B cell (primary cell): Measurements from ENCODE around the gene SETBP1. TPM values are rescaled to one million over a fixed set of nuclear protein-coding genes. Genes with fewer than 3 reads are reported as not detected.
A peak's percentile ranks its signal among the peaks of the same experiment; 100 is the strongest.

ENCODE experiments used
- ATAC-seq: fragments of 200-7000 bp; cut with Tn5 transposase; one replicate; pipeline ENCODE4 v1.10.0; 2021; ENCODE audit warnings: low read depth, mild to moderate bottlenecking, moderate number of reproducible peaks, moderate library complexity
- CTCF ChIA-PET: fragments of 350-600 bp; sonication (Branson Sonifier 250); formaldehyde crosslinking; loops from one replicate; lab custom pipeline; 2021; ENCODE audit warnings: antibody characterized with exemption, inconsistent platforms; lab: Charles Lee
- POLR2A ChIA-PET: fragments of 350-600 bp; sonication (Branson Sonifier 250); formaldehyde crosslinking; loops from one replicate; lab custom pipeline; 2021; ENCODE audit warnings: antibody characterized with exemption; lab: Charles Lee
- DNase-seq: peaks from one replicate; pipeline ENCODE4 v3.0.0; 2013
- H2AFZ ChIP-seq: 2 replicates; pipeline ENCODE4 v1.6.1; 2012; ENCODE audit warnings: mild to moderate bottlenecking, low read depth, low read length; ENCODE audit not compliant: insufficient read depth, poor library complexity, severe bottlenecking
- H3K27ac ChIP-seq, 2 donors: 1 replicate in 1 of 2; 2 replicates in 1 of 2; pipeline ENCODE4 v1.5.1; 2012 to 2013; ENCODE audit warnings: low read length in 2 of 2, mild to moderate bottlenecking in 2 of 2, moderate library complexity in 1 of 2
- H3K27me3 ChIP-seq, 4 experiments: fragments of 200-600 bp in 1 of 4; sonication (generic) in 1 of 4; replicated peaks in 1 of 4; 1 replicate in 2 of 4; 2 replicates in 2 of 4; pipeline versions ENCODE4 v1.6.1 to v1.7.0; 2013 to 2016; ENCODE audit warnings: low read length in 3 of 4, mild to moderate bottlenecking in 2 of 4, mixed read lengths in 1 of 4, moderate library complexity in 1 of 4; ENCODE audit not compliant: insufficient read depth in 4 of 4, control insufficient read depth in 3 of 4; ENCODE audit errors: control extremely low read depth in 1 of 4
- H3K36me3 ChIP-seq, 2 experiments: replicated peaks in 1 of 2; 1 replicate in 1 of 2; 2 replicates in 1 of 2; pipeline versions ENCODE4 v1.6.1 to v1.7.1; 2013; ENCODE audit warnings: low read length in 1 of 2; ENCODE audit not compliant: insufficient read depth in 2 of 2, control insufficient read depth in 1 of 2; ENCODE audit errors: control extremely low read depth in 1 of 2, extremely low read depth in 1 of 2
- H3K4me1 ChIP-seq, 2 donors: fragments of 200-600 bp in 1 of 2; sonication (generic) in 1 of 2; 1 replicate in 1 of 2; 2 replicates in 1 of 2; pipeline versions ENCODE4 v1.5.1 to v1.6.1; 2013 to 2017; ENCODE audit warnings: low read length in 2 of 2; ENCODE audit not compliant: control insufficient read depth in 2 of 2, insufficient read depth in 2 of 2
- H3K4me2 ChIP-seq: replicated peaks from 2 replicates; pipeline ENCODE3; 2012; ENCODE audit warnings: mild to moderate bottlenecking, low read depth, low read length; ENCODE audit not compliant: poor library complexity, severe bottlenecking
- H3K4me3 ChIP-seq, 5 experiments: fragments of 200-600 bp in 1 of 5; sonication (generic) in 1 of 5; 1 replicate in 3 of 5; 2 replicates in 2 of 5; pipeline versions ENCODE4 v1.5.1 to v1.7.0; 2011 to 2016; ENCODE audit warnings: low read length in 4 of 5, mild to moderate bottlenecking in 4 of 5, low read depth in 2 of 5, control low read depth in 1 of 5, moderate library complexity in 1 of 5; ENCODE audit not compliant: insufficient read depth in 1 of 5; ENCODE audit errors: control extremely low read depth in 1 of 5, extremely low read depth in 1 of 5
- H3K79me2 ChIP-seq: fragments of 200-600 bp; sonication (generic); one replicate; pipeline ENCODE4 v1.6.0; 2016; ENCODE audit warnings: low read length; ENCODE audit not compliant: control insufficient read depth, insufficient read depth
- H3K9ac ChIP-seq: fragments of 200-600 bp; sonication (generic); 2 replicates; pipeline ENCODE4 v1.6.1; 2017; ENCODE audit warnings: mild to moderate bottlenecking, low read length, moderate library complexity
- H3K9me3 ChIP-seq, 3 donors: one replicate each; pipeline versions ENCODE4 v1.6.1 to v1.7.1; 2013; ENCODE audit warnings: low read length in 2 of 3; ENCODE audit not compliant: control insufficient read depth in 2 of 3, insufficient read depth in 1 of 3; ENCODE audit errors: control extremely low read depth in 1 of 3
- H4K20me1 ChIP-seq: 2 replicates; pipeline ENCODE4 v1.6.0; 2012; ENCODE audit warnings: mild to moderate bottlenecking, low read length; ENCODE audit not compliant: insufficient read depth, control insufficient read depth, poor library complexity, severe bottlenecking
- H3K27ac Mint-ChIP-seq: one replicate; pipeline ENCODE4 v1.8.0; 2021; ENCODE audit warnings: mixed read lengths
- H3K27me3 Mint-ChIP-seq: one replicate; pipeline ENCODE4 v1.8.0; 2021; ENCODE audit warnings: mixed read lengths
- H3K4me1 Mint-ChIP-seq: one replicate; pipeline ENCODE4 v1.8.0; 2021; ENCODE audit warnings: mixed read lengths
- H3K4me3 Mint-ChIP-seq: one replicate; pipeline ENCODE4 v1.8.0; 2021; ENCODE audit warnings: mixed read lengths
- H3K9me3 Mint-ChIP-seq: one replicate; pipeline ENCODE4 v1.8.0; 2022; ENCODE audit warnings: mixed read lengths; ENCODE audit not compliant: insufficient read depth
- EZH2 ChIP-seq: IDR thresholded peaks from 2 replicates; pipeline ENCODE4 v1.6.1; 2012; ENCODE audit warnings: borderline replicate concordance, low read depth, mild to moderate bottlenecking, moderate library complexity, low read length; ENCODE audit not compliant: insufficient read depth, poor library complexity, severe bottlenecking
- WGBS: methylation state at CpG from one replicate; pipeline ENCODE4 v1.1.5; 2013; ENCODE audit warnings: missing lambda C conversion rate; ENCODE audit not compliant: insufficient coverage; 5-methylcytosine and 5-hydroxymethylcytosine counted together
- intact Hi-C: fragments of 100-400 bp; cut with micrococcal nuclease; formaldehyde crosslinking; loops from one replicate; pipeline ENCODE4 v1.10.0; 2022
- polyA plus RNA-seq: library from polyadenylated mRNA; depleted of rRNA; stranded (reverse); fragments of >200 nt; gene quantifications from 2 replicates; pipeline ENCODE4 v1.2.3, GENCODE V29; 2012
- total RNA-seq, 2 donors: library from RNA; stranded (reverse); fragments of 120-200 nt in 1 of 2; gene quantifications; 1 replicate in 1 of 2; 2 replicates in 1 of 2; pipeline versions ENCODE4 v1.2.3 to v1.2.4, GENCODE V29; 2013 to 2022
- TF ChIP-seq, protein P1 (sequence below): fragments of 200-600 bp; IDR thresholded peaks from one replicate; pipeline ENCODE4 v1.8.0; 2022; ENCODE audit warnings: antibody characterized with exemption, mild to moderate bottlenecking

SETBP1 gene
- total and polyA plus RNA-seq, 2 donors (not counting 1 experiment from before 2014, with no cell fraction given) = 15.1 to 129 TPM

DNA sequence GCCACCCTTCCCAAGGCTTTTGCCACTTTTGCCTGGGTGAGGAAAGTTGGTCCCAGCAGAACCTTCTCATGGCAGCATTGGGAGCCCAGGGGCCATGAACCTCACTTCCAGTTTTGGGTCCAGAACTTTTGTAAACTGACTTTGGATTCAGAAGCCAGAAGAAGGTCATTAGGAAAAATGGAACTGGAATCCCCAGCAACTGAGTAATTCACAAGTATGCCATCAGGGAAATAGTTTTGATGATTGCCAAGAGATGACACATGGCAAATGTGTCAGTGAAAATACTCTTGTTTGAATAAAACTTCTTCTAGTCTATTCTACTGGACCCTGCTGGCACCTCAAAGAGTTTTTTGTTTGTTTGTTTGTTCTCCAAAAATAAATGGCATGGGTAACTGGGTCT lies 203.7 kb downstream of the SETBP1 start:
- H3K27me3 ChIP-seq = no peaks in the 10 kb centered on the region
- H3K9ac ChIP-seq = no peak overlapping the region
- no peak overlapping the region for H3K27ac ChIP-seq
- Mint-ChIP-seq H3K9me3 (no peaks in the 10 kb centered on the region), H3K27me3 (no peaks in the 10 kb centered on the region), H3K4me3 (no peak overlapping the region), H3K4me1 (peaks cover 54% of the 10 kb centered on the region), H3K27ac (peak overlapping the region; percentile 8)
- no peak overlapping the region for H3K4me3 ChIP-seq
- CTCF ChIA-PET = no interaction called here
- H3K9me3 ChIP-seq = no peaks in the 10 kb centered on the region
- peaks cover 13% of the 10 kb centered on the region for H3K79me2 ChIP-seq
- H4K20me1 ChIP-seq = no peaks in the 10 kb centered on the region
- no peak for TF ChIP-seq EZH2
- TF ChIP-seq, protein P1, sequence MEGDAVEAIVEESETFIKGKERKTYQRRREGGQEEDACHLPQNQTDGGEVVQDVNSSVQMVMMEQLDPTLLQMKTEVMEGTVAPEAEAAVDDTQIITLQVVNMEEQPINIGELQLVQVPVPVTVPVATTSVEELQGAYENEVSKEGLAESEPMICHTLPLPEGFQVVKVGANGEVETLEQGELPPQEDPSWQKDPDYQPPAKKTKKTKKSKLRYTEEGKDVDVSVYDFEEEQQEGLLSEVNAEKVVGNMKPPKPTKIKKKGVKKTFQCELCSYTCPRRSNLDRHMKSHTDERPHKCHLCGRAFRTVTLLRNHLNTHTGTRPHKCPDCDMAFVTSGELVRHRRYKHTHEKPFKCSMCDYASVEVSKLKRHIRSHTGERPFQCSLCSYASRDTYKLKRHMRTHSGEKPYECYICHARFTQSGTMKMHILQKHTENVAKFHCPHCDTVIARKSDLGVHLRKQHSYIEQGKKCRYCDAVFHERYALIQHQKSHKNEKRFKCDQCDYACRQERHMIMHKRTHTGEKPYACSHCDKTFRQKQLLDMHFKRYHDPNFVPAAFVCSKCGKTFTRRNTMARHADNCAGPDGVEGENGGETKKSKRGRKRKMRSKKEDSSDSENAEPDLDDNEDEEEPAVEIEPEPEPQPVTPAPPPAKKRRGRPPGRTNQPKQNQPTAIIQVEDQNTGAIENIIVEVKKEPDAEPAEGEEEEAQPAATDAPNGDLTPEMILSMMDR = no peak
- no peak overlapping the region for H2AFZ ChIP-seq
- ATAC-seq = no peak
- no peak for DNase-seq
- H3K4me2 ChIP-seq = no peak overlapping the region
- intact Hi-C loops = no loop called here
- H3K36me3 ChIP-seq = peaks cover 0 to 3% of the 10 kb centered on the region in 2 experiments
- POLR2A ChIA-PET = no interaction called here
- H3K4me1 ChIP-seq = peaks cover 34 to 35% of the 10 kb centered on the region in 2 donors

GRCh38 chr18:44885507-44885906 lies 204.8 kb downstream of the SETBP1 start:
- H3K27me3 Mint-ChIP-seq = no peaks in the 10 kb centered on the region
- Histone ChIP-seq H3K4me2 (no peak overlapping the region), H3K9ac (no peak overlapping the region), H3K27me3 (no peaks in the 10 kb centered on the region), H3K79me2 (peaks cover 15% of the 10 kb centered on the region), H2AFZ (no peak overlapping the region), H3K36me3 (peaks cover 0 to 3% of the 10 kb centered on the region in 2 experiments), H3K4me1 (peaks cover 35 to 37% of the 10 kb centered on the region in 2 donors), H3K4me3 (no peak overlapping the region), H3K9me3 (no peaks in the 10 kb centered on the region), H4K20me1 (no peaks in the 10 kb centered on the region), H3K27ac (no peak overlapping the region)
- CTCF ChIA-PET = interaction anchor here (0.6 to 1.1 kb wide), 3 partner anchors 88 to 206 kb away, joined by 3 to 4 read pairs (median 3); no protein-coding TSS in a partner anchor
- H3K27ac Mint-ChIP-seq = no peak overlapping the region
- ATAC-seq (no peak), DNase-seq (no peak)
- intact Hi-C loops = loop anchor here (5.0 kb wide), 1 partner anchor 43 kb away; no protein-coding TSS in a partner anchor
- WGBS = 100% methylated on average over 2 of the region's 4 CpGs
- POLR2A ChIA-PET = interaction anchor here (0.5 kb wide), 1 partner anchor 289 kb away, joined by 7 read pairs; no protein-coding TSS in a partner anchor
- H3K9me3 Mint-ChIP-seq = no peaks in the 10 kb centered on the region
- H3K4me1 Mint-ChIP-seq = peaks cover 55% of the 10 kb centered on the region
- TF ChIP-seq, protein P1 = no peak
- no peak for TF ChIP-seq EZH2
- no peak overlapping the region for H3K4me3 Mint-ChIP-seq
